H1 (cell line): ENCODE data around the gene TRIB2. TPM values are rescaled to one million over a fixed set of nuclear protein-coding genes. Genes with fewer than 3 reads are reported as not detected.

Source experiments
- CTCF ChIA-PET: fragments of 300-600 bp; sonication (Branson Sonifier 250); formaldehyde crosslinking; loops from one replicate; lab custom pipeline; 2021; ENCODE audit not compliant: partially characterized antibody; lab: Charles Lee
- POLR2A ChIA-PET: fragments of 300-600 bp; sonication (Branson Sonifier 250); formaldehyde crosslinking; loops from one replicate; lab custom pipeline; 2021; ENCODE audit warnings: inconsistent platforms; ENCODE audit not compliant: partially characterized antibody; lab: Charles Lee
- DNase-seq, 2 experiments: peaks; one replicate each; pipeline versions ENCODE4 v3.0.0 to v3.0.0-alpha.2; 2010 to 2022; ENCODE audit warnings: low spot score in 2 of 2, low read depth in 1 of 2, mixed read lengths in 1 of 2
- FAIRE-seq: peaks from 2 replicates; lab custom pipeline; 2011; peaks lifted over from hg19 to GRCh38; lab: Jason Lieb, UNC
- H2AFZ ChIP-seq: 2 replicates; pipeline ENCODE4 v1.8.1; 2012; ENCODE audit warnings: low read length, inconsistent platforms
- H2AK5ac ChIP-seq: 2 replicates; pipeline ENCODE4 v1.6.1; 2013; ENCODE audit warnings: low read depth, low read length
- H2BK120ac ChIP-seq: replicated peaks from 2 replicates; pipeline ENCODE3; 2013; ENCODE audit warnings: low read depth, low read length, inconsistent platforms
- H2BK12ac ChIP-seq: 2 replicates; pipeline ENCODE4 v1.6.1; 2013; ENCODE audit warnings: low read depth, low read length
- H2BK15ac ChIP-seq: 2 replicates; pipeline ENCODE4 v1.6.1; 2013; ENCODE audit warnings: low read length
- H2BK20ac ChIP-seq: 2 replicates; pipeline ENCODE4 v1.6.1; 2013; ENCODE audit warnings: low read length
- H2BK5ac ChIP-seq: 2 replicates; pipeline ENCODE4 v1.6.1; 2013; ENCODE audit warnings: low read depth, low read length
- H3K14ac ChIP-seq: 2 replicates; pipeline ENCODE4 v1.6.1; 2013; ENCODE audit warnings: inconsistent platforms; ENCODE audit not compliant: insufficient read length
- H3K18ac ChIP-seq: 2 replicates; pipeline ENCODE4 v1.6.1; 2013; ENCODE audit warnings: low read length; ENCODE audit errors: extremely low read depth
- H3K23ac ChIP-seq: 2 replicates; pipeline ENCODE4 v1.6.1; 2013; ENCODE audit warnings: inconsistent platforms; ENCODE audit not compliant: insufficient read length
- H3K23me2 ChIP-seq: 2 replicates; pipeline ENCODE4 v1.6.1; 2013; ENCODE audit warnings: low read depth, low read length
- H3K27ac ChIP-seq: 2 replicates; pipeline ENCODE4 v1.6.1; 2011; ENCODE audit warnings: low read depth, low read length, inconsistent platforms
- H3K27me3 ChIP-seq, 4 experiments: replicated peaks in 1 of 4; 1 replicate in 1 of 4; 2 replicates in 3 of 4; pipeline versions ENCODE4 v1.6.1 to v1.8.1; 2011 to 2013; ENCODE audit warnings: low read length in 3 of 4, mild to moderate bottlenecking in 3 of 4, inconsistent platforms in 2 of 4, mixed read lengths in 2 of 4, moderate library complexity in 1 of 4; ENCODE audit not compliant: control insufficient read depth in 3 of 4, insufficient read depth in 3 of 4; ENCODE audit errors: extremely low read depth in 1 of 4
- H3K36me3 ChIP-seq, 4 experiments: 2 replicates each; pipeline versions ENCODE4 v1.6.1 to v1.8.1; 2011 to 2013; ENCODE audit warnings: mild to moderate bottlenecking in 4 of 4, low read length in 3 of 4, moderate library complexity in 2 of 4, control low read depth in 1 of 4, inconsistent platforms in 1 of 4; ENCODE audit not compliant: insufficient read depth in 4 of 4, control insufficient read depth in 2 of 4
- H3K4ac ChIP-seq: replicated peaks from 2 replicates; pipeline ENCODE3; 2013; ENCODE audit warnings: low read length, low read depth, mixed read lengths, inconsistent platforms; ENCODE audit not compliant: insufficient read length
- H3K4me1 ChIP-seq, 4 experiments: replicated peaks in 1 of 4; 1 replicate in 1 of 4; 2 replicates in 3 of 4; pipeline versions ENCODE4 v1.6.1 to v1.8.1; 2011 to 2013; ENCODE audit warnings: low read length in 3 of 4, inconsistent platforms in 2 of 4, mixed read lengths in 1 of 4; ENCODE audit not compliant: insufficient read depth in 4 of 4, control insufficient read depth in 3 of 4
- H3K4me2 ChIP-seq, 2 experiments: 2 replicates each; pipeline versions ENCODE4 v1.6.1 to v1.8.1; 2011 to 2013; ENCODE audit warnings: low read depth in 2 of 2, low read length in 2 of 2, control low read depth in 1 of 2, inconsistent platforms in 1 of 2, mild to moderate bottlenecking in 1 of 2; ENCODE audit not compliant: insufficient read depth in 1 of 2
- H3K4me3 ChIP-seq, 4 experiments: fragments of 200-600, 300-600 bp in 1 of 4; sonication (generic), shearing (Covaris generic), sonication (Bioruptor Twin) in 1 of 4; 2 replicates each; pipeline versions ENCODE4 v1.5.1 to v1.8.1; 2011 to 2016; ENCODE audit warnings: low read length in 4 of 4, low read depth in 3 of 4, control low read depth in 2 of 4, inconsistent platforms in 2 of 4, mild to moderate bottlenecking in 2 of 4, mixed read lengths in 1 of 4, moderate library complexity in 1 of 4; ENCODE audit not compliant: insufficient read depth in 2 of 4; ENCODE audit errors: extremely low read depth in 1 of 4
- H3K56ac ChIP-seq: replicated peaks from 2 replicates; pipeline ENCODE3; 2013; ENCODE audit warnings: low read depth, mild to moderate bottlenecking, mixed read lengths, low read length, inconsistent platforms; ENCODE audit not compliant: insufficient read length
- H3K79me1 ChIP-seq: 2 replicates; pipeline ENCODE4 v1.6.1; 2013; ENCODE audit warnings: low read depth, low read length, control low read depth
- H3K79me2 ChIP-seq, 2 experiments: 2 replicates each; pipeline versions ENCODE4 v1.6.1 to v1.8.1; 2012 to 2013; ENCODE audit warnings: low read length in 2 of 2, mild to moderate bottlenecking in 2 of 2, inconsistent platforms in 1 of 2; ENCODE audit not compliant: insufficient read depth in 2 of 2, control insufficient read depth in 1 of 2
- H3K9ac ChIP-seq, 4 experiments: replicated peaks in 1 of 4; 1 replicate in 1 of 4; 2 replicates in 3 of 4; pipeline versions ENCODE4 v1.6.1 to v1.8.1; 2011 to 2013; ENCODE audit warnings: low read depth in 3 of 4, low read length in 3 of 4, control low read depth in 2 of 4, mild to moderate bottlenecking in 2 of 4, moderate library complexity in 2 of 4, inconsistent platforms in 1 of 4; ENCODE audit errors: extremely low read depth in 1 of 4
- H3K9me3 ChIP-seq, 2 experiments: 2 replicates each; pipeline versions ENCODE4 v1.6.1 to v1.8.1; 2012 to 2013; ENCODE audit warnings: mild to moderate bottlenecking in 2 of 2, moderate library complexity in 2 of 2, control low read depth in 1 of 2, inconsistent platforms in 1 of 2, low read depth in 1 of 2, low read length in 1 of 2, mixed read lengths in 1 of 2; ENCODE audit not compliant: insufficient read depth in 2 of 2
- H4K20me1 ChIP-seq, 2 experiments: replicated peaks in 1 of 2; 2 replicates each; pipeline versions ENCODE3 to v1.8.1; 2011 to 2013; ENCODE audit warnings: inconsistent platforms in 2 of 2, low read length in 2 of 2, mild to moderate bottlenecking in 1 of 2; ENCODE audit not compliant: insufficient read depth in 2 of 2, control insufficient read depth in 1 of 2
- H4K5ac ChIP-seq: 2 replicates; pipeline ENCODE4 v1.6.1; 2013; ENCODE audit warnings: low read length, low read depth, mixed read lengths, inconsistent platforms; ENCODE audit not compliant: insufficient read length
- H4K8ac ChIP-seq: 2 replicates; pipeline ENCODE4 v1.8.0; 2013; ENCODE audit warnings: mild to moderate bottlenecking, moderate library complexity, low read length, inconsistent platforms; ENCODE audit not compliant: insufficient read depth; ENCODE audit errors: extremely low read depth
- H4K91ac ChIP-seq: replicated peaks from 2 replicates; pipeline ENCODE3; 2013; ENCODE audit warnings: low read length, mixed read lengths, inconsistent platforms; ENCODE audit not compliant: insufficient read length
- BACH1 ChIP-seq: IDR thresholded peaks from 2 replicates; pipeline ENCODE4 v1.6.1; 2012; ENCODE audit warnings: low read length, improper control_type of control experiment
- BCL11A ChIP-seq, 2 experiments: IDR thresholded peaks; one replicate each; pipeline ENCODE4 v1.6.1; 2011; ENCODE audit warnings: low read depth in 2 of 2, low read length in 2 of 2, mild to moderate bottlenecking in 2 of 2
- CEBPB ChIP-seq: IDR thresholded peaks from 2 replicates; pipeline ENCODE4 v1.6.1; 2012; ENCODE audit warnings: low read depth, low read length
- CTBP2 ChIP-seq: IDR thresholded peaks from 2 replicates; pipeline ENCODE4 v1.7.0; 2011; ENCODE audit warnings: borderline replicate concordance, mild to moderate bottlenecking, moderate library complexity, mixed read lengths, low read length; ENCODE audit not compliant: insufficient read depth, insufficient read length
- GABPA ChIP-seq: IDR thresholded peaks from 2 replicates; pipeline ENCODE4 v1.6.1; 2011; ENCODE audit warnings: mild to moderate bottlenecking, low read length, moderate library complexity, borderline replicate concordance; ENCODE audit not compliant: insufficient read depth
- KDM1A ChIP-seq: fragments of 200-600, 300-600 bp; sonication (generic); IDR thresholded peaks from 2 replicates; pipeline ENCODE4 v1.7.1; 2016; ENCODE audit warnings: mild to moderate bottlenecking, low read length, borderline replicate concordance
- NANOG ChIP-seq: IDR thresholded peaks from 2 replicates; pipeline ENCODE4 v1.6.1; 2011; ENCODE audit warnings: low read length, low read depth, mild to moderate bottlenecking, inconsistent platforms; ENCODE audit not compliant: insufficient read depth, poor library complexity, severe bottlenecking
- RXRA ChIP-seq: IDR thresholded peaks from 2 replicates; pipeline ENCODE4 v1.6.1; 2011; ENCODE audit warnings: low read depth, mild to moderate bottlenecking, low read length, moderate library complexity; ENCODE audit not compliant: insufficient read depth
- SRF ChIP-seq: IDR thresholded peaks from 2 replicates; pipeline ENCODE4 v1.6.1; 2011; ENCODE audit warnings: mild to moderate bottlenecking, low read depth, low read length, moderate library complexity
- TBP ChIP-seq: IDR thresholded peaks from 2 replicates; pipeline ENCODE4 v1.6.1; 2011; ENCODE audit warnings: low read depth, low read length, improper control_type of control experiment
- YY1 ChIP-seq: IDR thresholded peaks from 2 replicates; pipeline ENCODE4 v1.6.1; 2011; ENCODE audit warnings: low read depth, mild to moderate bottlenecking, low read length
- whole genome bisulfite sequencing, 2 experiments: shearing (Covaris generic) in 1 of 2; methylation state at CpG; one replicate each; pipeline versions ENCODE4 v1.1.6 to v1.1.7; 2013 to 2015; ENCODE audit warnings: low lambda C conversion rate in 2 of 2, mixed read lengths in 2 of 2, inconsistent platforms in 1 of 2, low coverage in 1 of 2, missing lambda C conversion rate in 1 of 2; ENCODE audit not compliant: insufficient replicate concordance in 2 of 2, insufficient coverage in 1 of 2, insufficient read length in 1 of 2; ENCODE audit errors: extremely low coverage in 1 of 2, missing lambda C conversion rate in 1 of 2; 5-methylcytosine and 5-hydroxymethylcytosine counted together
- polyA plus RNA-seq, 7 experiments: library from polyadenylated mRNA; depleted of rRNA in 3 of 7; stranded (reverse) in 5 of 7; unstranded in 2 of 7; fragments of >200 nt in 5 of 7; fragments of 200-250 nt in 2 of 7; gene quantifications; 1 replicate in 5 of 7; 2 replicates in 1 of 7; 4 replicates in 1 of 7; pipeline versions ENCODE4 v1.2.1 to v1.2.3, GENCODE V29; 2011 to 2013; ENCODE audit warnings: missing spikeins in 2 of 7, mixed read lengths in 2 of 7
- total RNA-seq: library from RNA; stranded (reverse); fragmentation: NEBNext Ultra II Directional; extraction: Animal tissue kit (Norgen Biotek cat#: 25700); gene quantifications from 2 replicates; pipeline ENCODE4 v1.2.1, GENCODE V29; 2021
- TF ChIP-seq, protein P1 (sequence below): IDR thresholded peaks from 2 replicates; pipeline ENCODE4 v1.6.1; 2011; ENCODE audit warnings: low read length, improper control_type of control experiment
- TF ChIP-seq, protein P2 (sequence below): IDR thresholded peaks from 2 replicates; pipeline ENCODE4 v1.6.1; 2012; ENCODE audit warnings: inconsistent platforms

The TRIB2 gene
- total and polyA plus RNA-seq, 2 of the 8 experiments (the other 6 are each of a cell fraction or from before 2014, with no cell fraction given) = 40.8 to 57.0 TPM

DNA sequence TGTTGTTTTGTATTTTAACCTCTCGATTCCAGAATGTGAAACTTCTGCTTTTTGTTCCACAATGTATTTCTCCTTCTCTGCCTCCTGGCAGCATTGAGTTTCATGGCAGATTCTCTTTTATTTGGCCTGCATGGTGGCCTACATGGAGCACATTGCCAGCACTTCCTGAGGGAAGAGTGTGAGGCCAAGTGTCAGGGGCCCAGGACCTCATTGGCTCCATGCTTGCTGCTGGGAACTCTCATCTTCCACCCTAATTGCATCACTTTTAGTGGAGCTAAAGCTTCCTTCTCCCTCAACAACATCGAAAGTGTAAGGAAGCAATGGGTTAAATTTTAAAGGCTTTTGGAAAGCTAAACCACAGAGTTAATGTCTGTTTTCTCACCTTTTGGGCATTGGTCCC, 9.5 kb downstream of the TRIB2 start:
- no peak overlapping the region for H3K27ac ChIP-seq
- H2BK20ac ChIP-seq = no peak overlapping the region
- H3K4me2 ChIP-seq = no peak overlapping the region
- H3K14ac ChIP-seq = no peak overlapping the region
- H2BK5ac ChIP-seq = no peak overlapping the region
- H3K27me3 ChIP-seq = no peaks in the 10 kb centered on the region
- H2BK12ac ChIP-seq = no peak overlapping the region
- no peak overlapping the region for H4K8ac ChIP-seq
- CTCF ChIA-PET = interaction anchor here (0.5 to 2.1 kb wide), 5 partner anchors 10 to 557 kb away, joined by 3 to 8 read pairs (median 4); no protein-coding TSS in a partner anchor
- no peak for FAIRE-seq
- H3K79me2 ChIP-seq = peaks cover 17 to 100% of the 10 kb centered on the region in 2 experiments
- H2AK5ac ChIP-seq = no peak overlapping the region
- no peak overlapping the region for H3K56ac ChIP-seq
- no peak overlapping the region for H2BK15ac ChIP-seq
- no peaks in the 10 kb centered on the region for H3K9me3 ChIP-seq
- POLR2A ChIA-PET = interaction anchor here (1.5 kb wide), 1 partner anchor 18 kb away, joined by 3 read pairs; no protein-coding TSS in a partner anchor
- H3K4me3 ChIP-seq = no peak overlapping the region
- H3K4ac ChIP-seq = no peak overlapping the region
- peaks cover 28 to 51% of the 10 kb centered on the region in 2 experiments for H4K20me1 ChIP-seq
- peaks cover 20 to 72% (median 51%) of the 10 kb centered on the region in 4 experiments for H3K36me3 ChIP-seq
- 90% methylated on average over 2 of the region's 2 CpGs; no CpG with 5 or more reads in 1 of the 2 experiments for WGBS, 2 experiments
- H3K23me2 ChIP-seq = no peaks in the 10 kb centered on the region
- H4K91ac ChIP-seq = no peak overlapping the region
- H3K9ac ChIP-seq = no peak overlapping the region
- no peak overlapping the region for H3K23ac ChIP-seq
- no peak overlapping the region for H4K5ac ChIP-seq
- H2BK120ac ChIP-seq = no peak overlapping the region
- peaks cover 0 to 9% (median 6%) of the 10 kb centered on the region in 4 experiments; a peak in 4 of 7 replicates for H3K4me1 ChIP-seq
- no peak overlapping the region for H3K18ac ChIP-seq
- peaks cover 34% of the 10 kb centered on the region for H3K79me1 ChIP-seq
- H2AFZ ChIP-seq = no peak overlapping the region
- no peak for DNase-seq
- TF ChIP-seq, protein P1, sequence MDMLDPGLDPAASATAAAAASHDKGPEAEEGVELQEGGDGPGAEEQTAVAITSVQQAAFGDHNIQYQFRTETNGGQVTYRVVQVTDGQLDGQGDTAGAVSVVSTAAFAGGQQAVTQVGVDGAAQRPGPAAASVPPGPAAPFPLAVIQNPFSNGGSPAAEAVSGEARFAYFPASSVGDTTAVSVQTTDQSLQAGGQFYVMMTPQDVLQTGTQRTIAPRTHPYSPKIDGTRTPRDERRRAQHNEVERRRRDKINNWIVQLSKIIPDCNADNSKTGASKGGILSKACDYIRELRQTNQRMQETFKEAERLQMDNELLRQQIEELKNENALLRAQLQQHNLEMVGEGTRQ = no peak
- no peak for TF ChIP-seq CTBP2
- TF ChIP-seq NANOG = no peak
- TF ChIP-seq GABPA = no peak
- TF ChIP-seq, protein P2, sequence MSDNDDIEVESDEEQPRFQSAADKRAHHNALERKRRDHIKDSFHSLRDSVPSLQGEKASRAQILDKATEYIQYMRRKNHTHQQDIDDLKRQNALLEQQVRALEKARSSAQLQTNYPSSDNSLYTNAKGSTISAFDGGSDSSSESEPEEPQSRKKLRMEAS = no peak
- no peak for TF ChIP-seq KDM1A
- TF ChIP-seq YY1 = no peak
- TF ChIP-seq BCL11A (IDR thresholded peaks at IDR 0.05; ENCODE audit: low read depth in 2 of 2, low read length in 2 of 2) = no peak
- TF ChIP-seq RXRA = no peak
- no peak for TF ChIP-seq SRF
- TF ChIP-seq BACH1 = no peak
- TF ChIP-seq CEBPB = no peak
- no peak for TF ChIP-seq TBP
